Fibroblast of villous mesenchyme (primary cell): ENCODE results near the gene ADAMTS17. TPM values are rescaled to one million over a fixed set of nuclear protein-coding genes. Genes with fewer than 3 reads are reported as not detected.

Experiments
- DNase-seq: peaks from one replicate; pipeline ENCODE4 v3.0.0-alpha.2; 2010; ENCODE audit warnings: low read depth
- H3K4me3 ChIP-seq: 2 replicates; pipeline ENCODE4 v1.5.1; 2011; ENCODE audit warnings: low read depth, mild to moderate bottlenecking, low read length
- CTCF ChIP-seq: IDR thresholded peaks from 2 replicates; pipeline ENCODE4 v1.5.1; 2012; ENCODE audit warnings: low read depth, mild to moderate bottlenecking, low read length; ENCODE audit not compliant: insufficient read depth
- total RNA-seq: library from RNA; depleted of rRNA; stranded (reverse); fragments of >200 nt; gene quantifications from 2 replicates; pipeline ENCODE4 v1.2.3, GENCODE V29; 2012

Gene ADAMTS17
- total RNA-seq, 1 donor: under 0.01 TPM

GRCh38 chr15:100224206-100225185 is 117.3 kb downstream of the ADAMTS17 start:
- DNase-seq: no peak
- no peak for TF ChIP-seq CTCF
- H3K4me3 ChIP-seq: no peak overlapping the region

- H3K4me3 ChIP-seq: no peak overlapping the region
- no peak for DNase-seq
- no peak for TF ChIP-seq CTCF
These were observed 119.4 kb downstream of the ADAMTS17 start for GRCh38 chr15:100222349-100222715.

GRCh38 chr15:100221471-100222348 is 120.1 kb downstream of the ADAMTS17 start:
- H3K4me3 ChIP-seq: no peak overlapping the region
- TF ChIP-seq CTCF: no peak
- no peak for DNase-seq

- no peak overlapping the region for H3K4me3 ChIP-seq
- no peak for TF ChIP-seq CTCF
- DNase-seq: no peak
These were observed 121.6 kb downstream of the ADAMTS17 start for GRCh38 chr15:100220058-100220768.

- DNase-seq: no peak
- no peak for TF ChIP-seq CTCF
These were observed 123.3 kb downstream of the ADAMTS17 start for GRCh38 chr15:100218434-100218833.

GRCh38 chr15:100216182-100216581 is 125.6 kb downstream of the ADAMTS17 start:
- H3K4me3 ChIP-seq: no peak overlapping the region
- DNase-seq: no peak
- TF ChIP-seq CTCF: no peak

More at GRCh38 chr15:100218434-100218833, 123.3 kb downstream of the ADAMTS17 start:
- no peak overlapping the region for H3K4me3 ChIP-seq
